Islet precursor cell (in vitro differentiated cells): ENCODE data around the gene WIZ.
"Not testable (repeated sequence)": the region's sequence is repeated elsewhere in the genome, so short reads cannot be mapped to it uniquely, and the experiment has no call there.

Experiments
- DNase-seq: peaks from one replicate; pipeline ENCODE4 v3.0.0-alpha.2; 2018

The WIZ gene

GRCh38 chr19:15427350-15427700, 22.4 kb downstream of the WIZ start:
- no peak for DNase-seq

- no peak for DNase-seq
These were observed 23.0 kb downstream of the WIZ start for GRCh38 chr19:15426485-15427349.

GRCh38 chr19:15425321-15425950, 24.3 kb downstream of the WIZ start:
- DNase-seq: no peak

GRCh38 chr19:15424692-15425272, 25.0 kb downstream of the WIZ start:
- no peak for DNase-seq

GRCh38 chr19:15424121-15424520, 25.6 kb downstream of the WIZ start:
- DNase-seq: no peak

GRCh38 chr19:15423130-15423529, 26.6 kb downstream of the WIZ start:
- no peak for DNase-seq

GRCh38 chr19:15422296-15423075, 27.3 kb downstream of the WIZ start:
- DNase-seq: no peak

- no peak for DNase-seq
These were observed 28.0 kb downstream of the WIZ start for GRCh38 chr19:15421721-15422260.

GRCh38 chr19:15421136-15421695, 28.5 kb downstream of the WIZ start:
- DNase-seq: no peak

- DNase-seq: no peak
These were observed 30.2 kb downstream of the WIZ start for GRCh38 chr19:15419413-15420025.

- DNase-seq: peak; percentile 100
These were observed 31.0 kb downstream of the WIZ start, which contains the start of gene AKAP8L for GRCh38 chr19:15418579-15419412. Gene AKAP8L, minus strand, starts transcription at chr19:15418988. Its CDS starts 65 bp downstream, at chr19:15418923.

GRCh38 chr19:15418231-15418578, 31.6 kb downstream of the WIZ start:
- DNase-seq: no peak

- no peak for DNase-seq
These were observed 32.1 kb downstream of the WIZ start for GRCh38 chr19:15417699-15418098.

GRCh38 chr19:15412832-15413231, 36.9 kb downstream of the WIZ start:
- DNase-seq: no peak

GRCh38 chr19:15411351-15411750, 38.4 kb downstream of the WIZ start:
- not testable (repeated sequence) for DNase-seq

GRCh38 chr19:15404780-15405211, 45.0 kb downstream of the WIZ start:
- DNase-seq: no peak

GRCh38 chr19:15404097-15404779, 45.5 kb downstream of the WIZ start:
- no peak for DNase-seq

- DNase-seq: no peak
These were observed 46.6 kb downstream of the WIZ start for GRCh38 chr19:15403151-15403531.

GRCh38 chr19:15402411-15403150, 47.2 kb downstream of the WIZ start:
- DNase-seq: no peak

- peak; percentile 33 for DNase-seq
These were observed 48.4 kb downstream of the WIZ start for GRCh38 chr19:15401397-15401710.
